Measurements from ENCODE around the gene FERMT1. TPM values are rescaled to one million over a fixed set of nuclear protein-coding genes. Genes with fewer than 3 reads are reported as not detected.
"Not testable (repeated sequence)": the region's sequence is repeated elsewhere in the genome, so short reads cannot be mapped to it uniquely, and the experiment has no call there.

FERMT1 gene
- total and polyA plus RNA-seq, 12 donors = 9.9 to 83.7 (median 32.2) TPM

DNA sequence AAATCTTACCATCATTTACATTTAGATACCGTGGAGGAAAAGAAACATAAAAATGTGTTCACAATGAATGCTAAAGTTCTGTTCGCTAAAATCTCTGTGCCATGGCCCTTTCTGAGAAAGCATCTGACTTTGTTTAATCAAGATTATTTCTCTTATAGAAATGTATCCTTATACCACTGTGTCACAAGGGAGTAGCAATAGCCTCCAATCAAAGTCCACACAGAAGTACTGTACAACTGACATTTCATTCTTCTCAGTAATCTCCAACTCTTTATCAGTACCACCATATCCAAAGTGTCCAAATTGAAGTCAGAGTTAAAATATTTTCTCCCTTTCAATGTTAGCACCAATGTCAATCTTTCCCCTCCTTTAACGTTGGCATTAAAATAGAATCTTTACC, 6.1 kb downstream of the FERMT1 start:
- Histone ChIP-seq H3K27me3 (no peaks in the 10 kb centered on the region), H3K4me3 (no peak overlapping the region), H3K36me3 (replicated peaks in 1 of 2) (peaks cover 0 to 14% of the 10 kb centered on the region in 2 donors), H3K27ac (no peak overlapping the region), H3K9me3 (replicated peaks in 1 of 3) (peaks cover 0 to 6% (median 0%) of the 10 kb centered on the region in 3 donors), H3K4me1 (replicated peaks in 1 of 2) (peaks cover 11 to 12% of the 10 kb centered on the region in 2 donors)
- 87 to 94% (median 90%) methylated on average over 3 of the region's 3 CpGs for WGBS, 4 donors
- intact Hi-C loops (cut with DNase I) = no loop called here
- TF ChIP-seq, protein P1, sequence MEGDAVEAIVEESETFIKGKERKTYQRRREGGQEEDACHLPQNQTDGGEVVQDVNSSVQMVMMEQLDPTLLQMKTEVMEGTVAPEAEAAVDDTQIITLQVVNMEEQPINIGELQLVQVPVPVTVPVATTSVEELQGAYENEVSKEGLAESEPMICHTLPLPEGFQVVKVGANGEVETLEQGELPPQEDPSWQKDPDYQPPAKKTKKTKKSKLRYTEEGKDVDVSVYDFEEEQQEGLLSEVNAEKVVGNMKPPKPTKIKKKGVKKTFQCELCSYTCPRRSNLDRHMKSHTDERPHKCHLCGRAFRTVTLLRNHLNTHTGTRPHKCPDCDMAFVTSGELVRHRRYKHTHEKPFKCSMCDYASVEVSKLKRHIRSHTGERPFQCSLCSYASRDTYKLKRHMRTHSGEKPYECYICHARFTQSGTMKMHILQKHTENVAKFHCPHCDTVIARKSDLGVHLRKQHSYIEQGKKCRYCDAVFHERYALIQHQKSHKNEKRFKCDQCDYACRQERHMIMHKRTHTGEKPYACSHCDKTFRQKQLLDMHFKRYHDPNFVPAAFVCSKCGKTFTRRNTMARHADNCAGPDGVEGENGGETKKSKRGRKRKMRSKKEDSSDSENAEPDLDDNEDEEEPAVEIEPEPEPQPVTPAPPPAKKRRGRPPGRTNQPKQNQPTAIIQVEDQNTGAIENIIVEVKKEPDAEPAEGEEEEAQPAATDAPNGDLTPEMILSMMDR (IDR thresholded peaks at IDR 0.05) = no peak
- no peak for TF ChIP-seq POLR2A (IDR thresholded peaks at IDR 0.05)
- no peak for DNase-seq

DNA sequence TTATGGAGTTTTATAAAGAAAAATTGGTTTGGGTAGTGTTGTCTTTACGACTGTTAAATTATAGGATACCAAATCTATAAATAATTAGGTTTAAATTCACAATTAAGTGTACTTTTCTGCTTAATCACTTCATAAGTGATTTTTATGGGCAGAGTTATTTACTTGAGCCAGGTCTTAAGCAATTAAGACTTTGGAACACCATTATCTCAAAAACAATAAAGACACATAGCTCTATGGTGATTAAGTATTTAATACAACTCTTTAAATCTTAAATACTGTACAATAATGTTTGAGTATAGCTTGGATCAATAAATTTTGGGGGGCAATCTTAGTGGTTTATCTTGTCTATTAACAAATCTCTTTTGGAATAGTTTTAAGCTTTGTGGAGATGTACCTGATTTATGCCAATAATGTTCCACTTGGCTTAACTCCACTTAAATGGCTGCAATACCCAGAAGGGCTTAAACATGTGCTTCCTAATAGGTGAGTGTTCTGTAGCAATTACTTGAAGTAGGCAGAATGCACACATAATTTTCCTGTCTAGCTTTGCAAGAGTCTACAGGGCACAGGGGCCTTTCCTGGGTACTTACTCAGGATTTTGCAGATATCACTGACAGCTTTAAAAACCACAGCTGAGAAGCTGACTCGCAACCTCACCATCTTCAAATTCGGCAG, 7.5 kb downstream of the FERMT1 start:
- H3K4me3 ChIP-seq = no peak overlapping the region
- DNase-seq = no peak
- WGBS, 4 donors = 90 to 94% (median 92%) methylated on average over 3 of the region's 3 CpGs
- H3K36me3 ChIP-seq (replicated peaks in 1 of 2) = peaks cover 0 to 24% of the 10 kb centered on the region in 2 donors
- H3K27me3 ChIP-seq = no peaks in the 10 kb centered on the region
- H3K27ac ChIP-seq = no peak overlapping the region
- no peaks in the 10 kb centered on the region for H3K4me1 ChIP-seq (replicated peaks in 1 of 2)
- H3K9me3 ChIP-seq (replicated peaks in 1 of 3) = peaks cover 0 to 6% (median 0%) of the 10 kb centered on the region in 3 donors
- intact Hi-C loops (cut with DNase I) = no loop called here
- TF ChIP-seq, protein P1 (IDR thresholded peaks at IDR 0.05) = no peak
- TF ChIP-seq POLR2A (IDR thresholded peaks at IDR 0.05) = no peak

DNA sequence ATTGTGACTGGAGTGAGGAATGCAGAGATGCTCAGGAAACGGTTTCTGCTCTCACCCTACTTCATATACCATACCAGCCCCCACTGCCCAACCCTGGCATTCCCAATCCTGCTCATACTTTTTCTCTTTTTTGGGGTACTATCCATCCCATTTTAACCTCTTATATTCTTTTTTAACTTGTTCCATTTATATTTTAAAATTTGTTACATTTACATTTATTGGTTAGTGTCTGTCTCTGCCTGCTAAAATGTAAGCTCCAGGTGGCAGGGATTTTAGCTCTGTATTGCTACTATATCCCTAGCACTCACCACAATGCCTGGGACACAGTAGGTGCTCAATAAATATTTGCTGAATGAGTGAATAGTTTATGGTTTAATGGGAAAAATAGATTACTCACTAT, 8.1 kb downstream of the FERMT1 start:
- WGBS, 4 donors = 85 to 100% (median 91%) methylated on average over 1 of the region's 1 CpG
- H3K36me3 ChIP-seq (replicated peaks in 1 of 2) = peaks cover 0 to 30% of the 10 kb centered on the region in 2 donors
- no peaks in the 10 kb centered on the region for H3K27me3 ChIP-seq
- H3K9me3 ChIP-seq (replicated peaks in 1 of 3) = peaks cover 0 to 6% (median 0%) of the 10 kb centered on the region in 3 donors
- no peaks in the 10 kb centered on the region for H3K4me1 ChIP-seq (replicated peaks in 1 of 2)
- intact Hi-C loops (cut with DNase I) = no loop called here
- no peak for DNase-seq
- H3K4me3 ChIP-seq = no peak overlapping the region
- TF ChIP-seq, protein P1 (IDR thresholded peaks at IDR 0.05) = no peak
- no peak for TF ChIP-seq POLR2A (IDR thresholded peaks at IDR 0.05)
- H3K27ac ChIP-seq = peak overlapping the region in 1 of 5 donors; percentile 13

DNA sequence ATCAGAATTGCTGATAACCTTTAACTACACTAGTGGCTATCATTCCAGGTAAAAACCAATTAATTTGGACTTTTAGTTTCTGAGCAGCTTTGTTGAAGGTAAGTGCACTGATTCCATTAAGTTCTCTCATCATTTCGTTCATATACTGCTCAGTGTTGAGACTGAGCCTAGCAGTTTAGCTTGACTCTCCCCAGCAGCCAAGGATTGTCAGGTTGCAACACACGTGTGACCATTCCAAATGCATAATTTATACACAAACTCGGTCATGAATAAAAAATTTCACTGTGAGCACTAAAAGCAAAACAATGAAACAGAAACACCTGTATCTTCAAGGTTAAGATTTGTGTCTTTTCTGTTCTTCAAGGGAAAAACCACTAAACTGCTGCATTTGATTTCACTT, 8.9 kb downstream of the FERMT1 start:
- peaks cover 0 to 6% (median 0%) of the 10 kb centered on the region in 3 donors for H3K9me3 ChIP-seq (replicated peaks in 1 of 3)
- peak in 2 of 7 donors; percentile 44 to 48 for DNase-seq
- WGBS, 4 donors = 44 to 53% (median 45%) methylated on average over 3 of the region's 3 CpGs
- H3K27ac ChIP-seq = peak overlapping the region in 1 of 5 donors; percentile 13
- no peaks in the 10 kb centered on the region for H3K4me1 ChIP-seq (replicated peaks in 1 of 2)
- peaks cover 0 to 38% of the 10 kb centered on the region in 2 donors for H3K36me3 ChIP-seq (replicated peaks in 1 of 2)
- H3K27me3 ChIP-seq = no peaks in the 10 kb centered on the region
- intact Hi-C loops (cut with DNase I) = no loop called here
- H3K4me3 ChIP-seq = no peak overlapping the region
- TF ChIP-seq POLR2A (IDR thresholded peaks at IDR 0.05) = no peak
- TF ChIP-seq, protein P1 (IDR thresholded peaks at IDR 0.05) = no peak

DNA sequence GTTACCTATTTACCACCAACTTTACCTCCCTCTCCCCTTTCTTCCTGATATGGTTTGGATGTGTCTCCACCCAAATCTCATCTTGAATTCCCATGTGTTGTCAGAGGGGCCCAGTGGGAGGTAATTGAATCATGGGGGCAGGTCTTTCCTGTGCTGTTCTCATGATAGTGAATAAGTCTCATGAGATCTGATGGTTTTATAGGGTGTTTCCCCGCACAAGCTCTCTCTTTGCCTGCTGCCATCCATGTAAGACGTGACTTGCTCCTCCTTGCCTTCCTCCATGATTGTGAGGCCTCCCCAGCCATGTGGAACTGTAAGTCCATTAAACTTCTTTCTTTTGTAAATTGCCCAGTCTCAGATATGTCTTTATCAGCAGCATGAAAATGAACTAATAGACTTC, 9.9 kb downstream of the FERMT1 start:
- DNase-seq; intact Hi-C loops (cut with DNase I): not testable (repeated sequence)

More for the DNA sequence above, 9.9 kb downstream of the FERMT1 start:
- not testable (repeated sequence) for H3K4me3 ChIP-seq; H3K27me3 ChIP-seq; H3K27ac ChIP-seq; H3K9me3 ChIP-seq (replicated peaks in 1 of 3); H3K4me1 ChIP-seq (replicated peaks in 1 of 2)
- H3K36me3 ChIP-seq (replicated peaks in 1 of 2) = peaks cover 0 to 38% of the 10 kb centered on the region in 2 donors
- WGBS, 4 donors = 93 to 100% (median 96%) methylated on average over 2 of the region's 2 CpGs

All from adrenal gland (tissue), 12 donors.